ENCODE data around the gene ADRA2C. TPM values are rescaled to one million over a fixed set of nuclear protein-coding genes. Genes with fewer than 3 reads are reported as not detected.

ADRA2C gene
- total RNA-seq, 4 donors from 2014 or later = 3.2 to 13.3 (median 10.0) TPM

GRCh38 chr4:3770323-3771163 lies 4.4 kb downstream of the ADRA2C start:
- ATAC-seq (ENCODE audit: low FRiP score) (no peak), DNase-seq (ENCODE audit: low spot score) (no peak)
- TF ChIP-seq CTCF (IDR thresholded peaks at IDR 0.05) = no peak

GRCh38 chr4:3771164-3771809 lies 5.1 kb downstream of the ADRA2C start:
- no peak for ATAC-seq (ENCODE audit: low FRiP score)
- no peak for DNase-seq (ENCODE audit: low spot score)
- TF ChIP-seq CTCF (IDR thresholded peaks at IDR 0.05) = no peak

- DNase-seq (ENCODE audit: low spot score) (no peak), ATAC-seq (ENCODE audit: low FRiP score) (no peak)
- no peak for TF ChIP-seq CTCF (IDR thresholded peaks at IDR 0.05)
Observed at GRCh38 chr4:3771939-3772495, 5.8 kb downstream of the ADRA2C start.

- TF ChIP-seq CTCF (IDR thresholded peaks at IDR 0.05) = no peak
- DNase-seq (ENCODE audit: low spot score) = no peak
- no peak for ATAC-seq (ENCODE audit: low FRiP score)
Observed at GRCh38 chr4:3772632-3773031, 6.4 kb downstream of the ADRA2C start.

- TF ChIP-seq CTCF (IDR thresholded peaks at IDR 0.05) = no peak
- DNase-seq (ENCODE audit: low spot score) (no peak), ATAC-seq (ENCODE audit: low FRiP score) (no peak)
Observed at GRCh38 chr4:3773552-3774001, 7.4 kb downstream of the ADRA2C start.

GRCh38 chr4:3774253-3774883 lies 8.2 kb downstream of the ADRA2C start:
- TF ChIP-seq CTCF (IDR thresholded peaks at IDR 0.05) = no peak
- ATAC-seq (ENCODE audit: low FRiP score) (no peak), DNase-seq (ENCODE audit: low spot score) (no peak)

Measured in omental fat pad (tissue), 4 donors.